Measurements from ENCODE around the gene GIMAP7. TPM values are rescaled to one million over a fixed set of nuclear protein-coding genes. Genes with fewer than 3 reads are reported as not detected.
A peak's percentile ranks its signal among the peaks of the same experiment; 100 is the strongest.

GIMAP7 gene
- total RNA-seq (10 to 100 TPM; 10.7 to 17.7 (median 11.4) TPM), polyA plus RNA-seq (10 to 100 TPM; 15.0 to 23.7 (median 21.1) TPM)
- long read RNA-seq, donor 1, partial matches to known transcripts, result 0 of 3 reads
- long read RNA-seq, donor 1, other reads (novel, unspliced or antisense), result 1 of 3 reads
- long read RNA-seq, donor 2, partial matches to known transcripts, result 0 of 5 reads
- long read RNA-seq, donor 2, other reads (novel, unspliced or antisense), result 1 of 5 reads

GRCh38 chr7:150514748-150515222 is at the start of gene GIMAP7:
GIMAP7 (plus strand) TSS chr7:150514872; CDS start chr7:150519975, 5,103 bp downstream.
- H3K36me3 ChIP-seq (ENCODE audit: insufficient read depth in 1 of 2, low read depth in 1 of 2), result no peaks in the 10 kb centered on the region
- no peaks in the 10 kb centered on the region for H3K9me3 ChIP-seq
- intact Hi-C loops (cut with DNase I), result loop anchor here in 1 of 2 donors (1.0 to 5.0 kb wide), 2 partner anchors 64 to 113 kb away; partner anchors contain the start of gene GIMAP8
- no peaks in the 10 kb centered on the region for H3K4me1 ChIP-seq
- peak within 1 kb of the TSS; percentile 39 for H3K27ac ChIP-seq
- 52 to 59% (median 53%) methylated on average over 3 of the region's 3 CpGs for WGBS, 3 donors
- no peaks in the 10 kb centered on the region for H3K27me3 ChIP-seq (ENCODE audit: insufficient read depth in 3 of 3, low read length in 2 of 3)
- ATAC-seq, result peak in 1 of 4 donors; percentile 37
- H3K4me3 ChIP-seq, result peak within 1 kb of the TSS; percentile 61
- no peak for DNase-seq
- TF ChIP-seq, protein P1, sequence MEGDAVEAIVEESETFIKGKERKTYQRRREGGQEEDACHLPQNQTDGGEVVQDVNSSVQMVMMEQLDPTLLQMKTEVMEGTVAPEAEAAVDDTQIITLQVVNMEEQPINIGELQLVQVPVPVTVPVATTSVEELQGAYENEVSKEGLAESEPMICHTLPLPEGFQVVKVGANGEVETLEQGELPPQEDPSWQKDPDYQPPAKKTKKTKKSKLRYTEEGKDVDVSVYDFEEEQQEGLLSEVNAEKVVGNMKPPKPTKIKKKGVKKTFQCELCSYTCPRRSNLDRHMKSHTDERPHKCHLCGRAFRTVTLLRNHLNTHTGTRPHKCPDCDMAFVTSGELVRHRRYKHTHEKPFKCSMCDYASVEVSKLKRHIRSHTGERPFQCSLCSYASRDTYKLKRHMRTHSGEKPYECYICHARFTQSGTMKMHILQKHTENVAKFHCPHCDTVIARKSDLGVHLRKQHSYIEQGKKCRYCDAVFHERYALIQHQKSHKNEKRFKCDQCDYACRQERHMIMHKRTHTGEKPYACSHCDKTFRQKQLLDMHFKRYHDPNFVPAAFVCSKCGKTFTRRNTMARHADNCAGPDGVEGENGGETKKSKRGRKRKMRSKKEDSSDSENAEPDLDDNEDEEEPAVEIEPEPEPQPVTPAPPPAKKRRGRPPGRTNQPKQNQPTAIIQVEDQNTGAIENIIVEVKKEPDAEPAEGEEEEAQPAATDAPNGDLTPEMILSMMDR (IDR thresholded peaks at IDR 0.05), result no peak

DNA sequence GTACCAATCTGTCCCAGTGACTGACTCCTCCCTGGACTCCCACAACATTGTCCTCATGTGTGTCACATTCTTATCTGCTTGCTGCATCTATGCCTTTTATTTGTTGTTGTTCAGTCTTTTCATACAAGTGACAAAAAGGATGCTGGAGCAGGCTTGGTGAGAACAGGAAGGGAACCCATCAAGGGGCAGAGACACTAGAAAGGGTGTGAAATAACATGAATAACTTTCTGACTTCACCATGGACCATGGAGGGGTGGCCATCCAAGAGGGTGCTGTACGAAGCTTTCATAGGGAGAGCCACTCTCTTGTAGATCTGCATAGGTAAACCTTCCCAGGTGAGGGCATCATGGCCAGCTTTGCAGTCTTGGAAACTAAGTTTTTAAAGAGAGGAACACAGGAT is 49.7 kb upstream of the GIMAP7 start:
- no peak for DNase-seq
- 72 to 81% (median 80%) methylated on average over 1 of the region's 1 CpG for WGBS, 3 donors

DNA sequence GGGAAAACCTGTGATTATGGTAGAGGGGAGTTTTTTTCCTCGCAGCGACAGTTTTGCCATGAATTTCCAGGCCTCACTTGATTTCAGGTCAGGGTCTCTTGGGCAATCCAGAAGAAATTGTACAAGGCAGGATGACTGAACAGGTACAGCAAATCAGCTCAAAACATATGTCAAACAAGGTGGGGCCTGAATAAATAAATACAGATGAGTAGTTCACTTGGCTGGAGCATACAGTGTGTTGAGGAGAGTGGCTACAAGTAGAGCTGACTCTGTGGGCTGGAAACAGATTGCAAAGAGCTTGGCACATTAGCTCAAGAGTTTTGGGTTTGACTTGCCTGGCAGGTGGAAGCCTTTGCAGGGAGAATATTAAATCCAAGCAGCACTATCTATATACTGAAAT is 49.3 kb upstream of the GIMAP7 start:
- Histone ChIP-seq H3K27me3 (ENCODE audit: insufficient read depth in 3 of 3, low read length in 2 of 3) (no peaks in the 10 kb centered on the region), H3K27ac (no peak overlapping the region), H3K36me3 (ENCODE audit: insufficient read depth in 1 of 2, low read depth in 1 of 2) (no peaks in the 10 kb centered on the region), H3K4me1 (no peaks in the 10 kb centered on the region), H3K4me3 (no peak overlapping the region), H3K9me3 (peaks cover 7% of the 10 kb centered on the region)
- TF ChIP-seq, protein P1 (IDR thresholded peaks at IDR 0.05), result no peak
- DNase-seq, result no peak
- intact Hi-C loops (cut with DNase I), result no loop called here
- 92 to 98% (median 96%) methylated on average over 2 of the region's 2 CpGs for WGBS, 3 donors
- ATAC-seq, result no peak

More for the DNA sequence above, 49.7 kb upstream of the GIMAP7 start:
- no peak overlapping the region for H3K4me3 ChIP-seq
- peaks cover 7% of the 10 kb centered on the region for H3K9me3 ChIP-seq
- no peaks in the 10 kb centered on the region for H3K4me1 ChIP-seq
- H3K36me3 ChIP-seq (ENCODE audit: insufficient read depth in 1 of 2, low read depth in 1 of 2), result no peaks in the 10 kb centered on the region
- TF ChIP-seq, protein P1 (IDR thresholded peaks at IDR 0.05), result no peak
- intact Hi-C loops (cut with DNase I), result no loop called here
- no peak overlapping the region for H3K27ac ChIP-seq
- no peaks in the 10 kb centered on the region for H3K27me3 ChIP-seq (ENCODE audit: insufficient read depth in 3 of 3, low read length in 2 of 3)
- ATAC-seq, result no peak

- Histone ChIP-seq H3K4me3 (peak overlapping the region; percentile 34), H3K27ac (no peak overlapping the region), H3K36me3 (ENCODE audit: insufficient read depth in 1 of 2, low read depth in 1 of 2) (no peaks in the 10 kb centered on the region), H3K4me1 (no peaks in the 10 kb centered on the region), H3K27me3 (ENCODE audit: insufficient read depth in 3 of 3, low read length in 2 of 3) (no peaks in the 10 kb centered on the region), H3K9me3 (peaks cover under 1% of the 10 kb centered on the region)
- TF ChIP-seq, protein P1 (IDR thresholded peaks at IDR 0.05), result no peak
- intact Hi-C loops (cut with DNase I), result no loop called here
- ATAC-seq (no peak), DNase-seq (no peak)
- WGBS, 3 donors, result 23 to 30% (median 29%) methylated on average over 6 of the region's 6 CpGs
Measured at GRCh38 chr7:150466477-150466876, 48.2 kb upstream of the GIMAP7 start.

Data from psoas muscle (tissue), 8 donors.